ENCODE measurements around the gene IGFL4.

IGFL4 gene

GRCh38 chr19:46063201-46063600 is 22.4 kb upstream of the IGFL4 start:
- DNase-seq (ENCODE audit: low read depth in 2 of 2): no peak

- DNase-seq (ENCODE audit: low read depth in 2 of 2): no peak
Measured at GRCh38 chr19:46060012-46060411, 19.2 kb upstream of the IGFL4 start.

GRCh38 chr19:46058778-46059177 is 18.0 kb upstream of the IGFL4 start:
- DNase-seq (ENCODE audit: low read depth in 2 of 2): no peak

- DNase-seq (ENCODE audit: low read depth in 2 of 2): no peak
Measured at GRCh38 chr19:46056536-46056935, 15.7 kb upstream of the IGFL4 start.

- no peak for DNase-seq (ENCODE audit: low read depth in 2 of 2)
Measured at GRCh38 chr19:46052896-46053295, 12.1 kb upstream of the IGFL4 start.

GRCh38 chr19:46049597-46049996 is 8.8 kb upstream of the IGFL4 start:
- DNase-seq (ENCODE audit: low read depth in 2 of 2): no peak

- DNase-seq (ENCODE audit: low read depth in 2 of 2): no peak
Measured at GRCh38 chr19:46043519-46043918, 2.7 kb upstream of the IGFL4 start.

GRCh38 chr19:46042252-46042883 is 1.6 kb upstream of the IGFL4 start:
- no peak for DNase-seq (ENCODE audit: low read depth in 2 of 2)

- DNase-seq (ENCODE audit: low read depth in 2 of 2): no peak
Measured at GRCh38 chr19:46040125-46040524, 677 bp downstream of the IGFL4 start.

GRCh38 chr19:46036744-46037128 is 4.1 kb downstream of the IGFL4 start:
- DNase-seq (ENCODE audit: low read depth in 2 of 2): no peak

GRCh38 chr19:46035986-46036743 is 4.6 kb downstream of the IGFL4 start:
- DNase-seq (ENCODE audit: low read depth in 2 of 2): no peak

GRCh38 chr19:46035546-46035945 is 5.3 kb downstream of the IGFL4 start:
- no peak for DNase-seq (ENCODE audit: low read depth in 2 of 2)

GRCh38 chr19:46033401-46033800 is 7.4 kb downstream of the IGFL4 start:
- no peak for DNase-seq (ENCODE audit: low read depth in 2 of 2)

- no peak for DNase-seq (ENCODE audit: low read depth in 2 of 2)
Measured at GRCh38 chr19:46032597-46033025, 8.2 kb downstream of the IGFL4 start.

- DNase-seq (ENCODE audit: low read depth in 2 of 2): no peak
Measured at GRCh38 chr19:46031781-46032596, 8.8 kb downstream of the IGFL4 start.

GRCh38 chr19:46030812-46031550 is 9.8 kb downstream of the IGFL4 start:
- no peak for DNase-seq (ENCODE audit: low read depth in 2 of 2)

- DNase-seq (ENCODE audit: low read depth in 2 of 2): no peak
Measured at GRCh38 chr19:46025835-46026234, 15.0 kb downstream of the IGFL4 start.

GRCh38 chr19:46023311-46023779 is 17.5 kb downstream of the IGFL4 start:
- DNase-seq (ENCODE audit: low read depth in 2 of 2): no peak

GRCh38 chr19:46022431-46023310 is 18.1 kb downstream of the IGFL4 start, which contains the start of gene PGLYRP1:
Gene PGLYRP1 (minus strand): TSS chr19:46023053. CDS start chr19:46023021, 32 bp downstream.
- no peak for DNase-seq (ENCODE audit: low read depth in 2 of 2)

GRCh38 chr19:46022061-46022430 is 18.8 kb downstream of the IGFL4 start:
- DNase-seq (ENCODE audit: low read depth in 2 of 2): no peak

Measured in activated CD8-positive, alpha-beta memory T cell treated with anti-CD3 and anti-CD28 coated beads for 4 hours (primary cell).